Coronary artery (tissue), 2 donors: ENCODE results near the gene RGS4.

Experiments used
- DNase-seq: peaks from one replicate; pipeline ENCODE4 v3.0.0-alpha.2; 2017; ENCODE audit warnings: low spot score
- H3K27ac ChIP-seq, 2 donors: fragments of 200-600 bp; sonication (generic); one replicate each; pipeline ENCODE4 v1.5.1; 2016 to 2019
- H3K4me3 ChIP-seq: fragments of 200-600 bp; sonication (generic); 2 replicates; pipeline ENCODE4 v1.5.1; 2016; ENCODE audit warnings: mild to moderate bottlenecking, moderate library complexity
- TF ChIP-seq, protein P1 (sequence below): fragments of 200-600 bp; sonication (generic); IDR thresholded peaks from one replicate; pipeline ENCODE4 v1.5.1; 2019; ENCODE audit warnings: antibody characterized with exemption

Gene RGS4

DNA sequence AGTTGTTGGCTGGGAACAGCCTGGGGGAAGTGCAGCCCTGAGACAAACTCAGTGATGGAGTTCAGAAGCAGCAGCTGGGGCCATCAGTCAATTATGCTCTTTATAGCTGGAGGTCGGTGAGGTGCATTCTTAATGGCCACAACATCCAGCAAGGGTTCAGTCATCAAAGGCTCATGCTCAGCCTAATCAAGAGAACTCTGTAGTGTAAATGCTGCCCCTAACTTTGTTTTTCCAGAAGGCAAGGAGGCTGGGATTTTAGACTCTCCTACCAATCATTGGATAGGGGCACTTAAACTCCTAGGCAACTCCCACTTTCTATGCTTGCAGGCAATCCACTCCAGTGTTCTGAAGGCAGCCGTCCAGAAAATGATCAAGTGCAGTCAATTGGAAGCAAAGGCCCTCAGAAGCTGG is 15.0 kb upstream of the RGS4 start:
- Histone ChIP-seq H3K27ac (no peak overlapping the region), H3K4me3 (no peak overlapping the region)
- TF ChIP-seq, protein P1, sequence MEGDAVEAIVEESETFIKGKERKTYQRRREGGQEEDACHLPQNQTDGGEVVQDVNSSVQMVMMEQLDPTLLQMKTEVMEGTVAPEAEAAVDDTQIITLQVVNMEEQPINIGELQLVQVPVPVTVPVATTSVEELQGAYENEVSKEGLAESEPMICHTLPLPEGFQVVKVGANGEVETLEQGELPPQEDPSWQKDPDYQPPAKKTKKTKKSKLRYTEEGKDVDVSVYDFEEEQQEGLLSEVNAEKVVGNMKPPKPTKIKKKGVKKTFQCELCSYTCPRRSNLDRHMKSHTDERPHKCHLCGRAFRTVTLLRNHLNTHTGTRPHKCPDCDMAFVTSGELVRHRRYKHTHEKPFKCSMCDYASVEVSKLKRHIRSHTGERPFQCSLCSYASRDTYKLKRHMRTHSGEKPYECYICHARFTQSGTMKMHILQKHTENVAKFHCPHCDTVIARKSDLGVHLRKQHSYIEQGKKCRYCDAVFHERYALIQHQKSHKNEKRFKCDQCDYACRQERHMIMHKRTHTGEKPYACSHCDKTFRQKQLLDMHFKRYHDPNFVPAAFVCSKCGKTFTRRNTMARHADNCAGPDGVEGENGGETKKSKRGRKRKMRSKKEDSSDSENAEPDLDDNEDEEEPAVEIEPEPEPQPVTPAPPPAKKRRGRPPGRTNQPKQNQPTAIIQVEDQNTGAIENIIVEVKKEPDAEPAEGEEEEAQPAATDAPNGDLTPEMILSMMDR: no peak
- no peak for DNase-seq

DNA sequence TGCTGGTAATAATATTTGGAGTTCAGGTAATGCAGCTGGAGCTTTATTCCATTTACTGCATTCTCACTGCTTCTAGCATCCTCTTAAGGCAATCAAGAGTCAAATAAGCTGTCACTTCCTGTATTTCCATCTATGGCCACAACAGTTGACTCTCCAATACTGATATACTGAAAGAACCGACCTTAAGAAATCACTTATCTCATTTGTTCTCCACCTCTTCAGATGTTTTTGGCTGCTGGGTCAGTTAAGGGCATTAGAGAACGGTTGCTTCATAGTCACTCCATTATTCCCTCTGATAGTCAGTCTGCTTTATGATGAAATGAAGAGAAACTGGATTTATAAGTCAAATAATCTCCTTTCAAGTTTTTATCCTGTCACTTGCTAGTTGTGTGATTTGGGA is 14.2 kb upstream of the RGS4 start:
- DNase-seq: no peak
- H3K4me3 ChIP-seq: no peak overlapping the region
- H3K27ac ChIP-seq: no peak overlapping the region
- TF ChIP-seq, protein P1: no peak

DNA sequence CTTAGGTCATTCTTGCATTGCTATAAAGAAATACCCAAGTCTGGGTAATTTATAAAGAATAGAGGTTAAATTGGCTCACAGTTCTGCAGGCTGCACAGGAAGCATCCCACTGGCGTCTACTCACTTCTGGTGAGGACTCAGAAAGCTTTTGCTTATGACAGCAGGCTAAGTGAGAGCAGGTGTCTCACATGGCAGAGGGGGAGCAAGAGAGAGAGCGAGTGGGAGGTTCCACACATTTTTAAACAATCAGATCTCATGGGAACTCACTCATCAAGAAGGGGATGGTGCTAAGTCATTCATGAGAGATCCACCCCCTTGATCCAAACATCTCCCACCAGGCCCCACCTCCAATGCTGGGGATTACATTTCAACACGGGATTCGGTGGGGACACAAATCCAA is 13.6 kb upstream of the RGS4 start:
- DNase-seq: no peak
- TF ChIP-seq, protein P1: no peak
- no peak overlapping the region for H3K4me3 ChIP-seq
- H3K27ac ChIP-seq: no peak overlapping the region

DNA sequence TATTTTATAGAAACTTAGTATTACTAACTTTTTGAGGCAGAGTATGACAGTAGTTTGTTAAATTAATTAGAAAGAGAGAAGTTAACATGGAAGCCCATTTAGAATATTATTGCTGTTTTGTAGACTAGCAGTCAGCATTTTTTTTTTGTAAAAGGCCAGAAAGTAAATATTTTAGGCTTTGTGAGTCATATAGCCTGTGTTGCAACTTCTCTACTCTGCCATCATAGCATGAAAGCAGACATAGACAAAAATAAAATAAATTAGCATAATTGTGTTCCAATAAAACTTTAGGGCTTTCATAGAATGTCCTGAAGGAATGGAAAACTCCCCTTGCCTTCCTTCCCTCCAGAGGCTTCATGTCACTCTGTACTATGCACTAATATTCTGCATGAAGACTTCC is 12.3 kb upstream of the RGS4 start:
- TF ChIP-seq, protein P1: no peak
- H3K27ac ChIP-seq: no peak overlapping the region

DNA sequence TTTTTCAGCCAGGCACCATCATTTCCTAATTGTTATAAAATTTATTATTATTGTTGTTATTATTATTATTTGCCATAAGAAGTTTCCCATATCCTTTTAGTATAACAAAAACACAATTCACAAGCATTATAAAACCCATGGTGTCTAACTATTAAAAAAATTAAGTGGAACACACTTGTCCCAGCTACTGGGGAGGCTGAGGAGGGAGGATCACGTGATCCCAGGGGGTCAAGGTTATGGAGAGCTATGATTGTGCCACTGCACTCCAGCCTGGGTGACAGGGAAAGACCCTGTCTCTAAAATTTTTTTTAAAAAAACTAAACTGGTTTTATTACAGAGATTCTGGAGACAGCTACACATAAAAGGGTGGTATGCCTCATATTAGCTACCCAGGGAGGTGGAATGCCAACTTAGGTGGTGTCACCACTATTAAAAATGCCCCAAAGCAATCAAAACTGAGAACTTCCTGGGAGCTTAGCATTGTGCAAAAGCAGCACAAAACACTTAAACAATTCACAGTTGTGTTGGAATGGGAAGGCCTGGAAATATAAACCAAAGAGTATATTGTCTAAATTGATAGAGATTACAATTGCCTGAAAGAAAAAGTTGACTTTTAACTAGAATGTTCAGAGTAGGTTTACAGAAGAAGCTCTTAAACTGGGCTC is 8.7 kb upstream of the RGS4 start:
- Histone ChIP-seq H3K4me3 (no peak overlapping the region), H3K27ac (no peak overlapping the region)
- no peak for DNase-seq
- TF ChIP-seq, protein P1: no peak

More for the DNA sequence above, 12.3 kb upstream of the RGS4 start:
- DNase-seq: no peak
- no peak overlapping the region for H3K4me3 ChIP-seq

DNA sequence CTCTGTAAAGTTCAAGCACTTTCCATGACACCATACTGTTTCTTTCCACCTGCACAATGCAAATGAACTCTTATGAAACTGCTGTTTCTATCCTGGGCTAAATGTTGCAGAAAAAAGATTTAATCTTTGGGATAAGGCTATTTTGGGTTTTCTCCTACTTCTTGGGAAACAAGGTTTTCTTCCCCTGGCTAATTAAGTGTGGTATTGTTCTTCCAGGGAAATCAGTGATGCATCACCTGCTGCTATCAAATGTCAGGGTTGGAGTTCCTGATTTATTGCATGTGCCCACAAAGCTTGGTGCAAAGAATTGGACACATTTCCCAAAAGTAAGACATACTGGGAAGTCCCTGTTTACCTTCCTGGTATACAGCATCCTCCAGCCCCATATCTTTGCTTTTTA is 6.0 kb upstream of the RGS4 start:
- no peak overlapping the region for H3K27ac ChIP-seq
- H3K4me3 ChIP-seq: no peak overlapping the region
- TF ChIP-seq, protein P1: no peak
- DNase-seq: no peak

DNA sequence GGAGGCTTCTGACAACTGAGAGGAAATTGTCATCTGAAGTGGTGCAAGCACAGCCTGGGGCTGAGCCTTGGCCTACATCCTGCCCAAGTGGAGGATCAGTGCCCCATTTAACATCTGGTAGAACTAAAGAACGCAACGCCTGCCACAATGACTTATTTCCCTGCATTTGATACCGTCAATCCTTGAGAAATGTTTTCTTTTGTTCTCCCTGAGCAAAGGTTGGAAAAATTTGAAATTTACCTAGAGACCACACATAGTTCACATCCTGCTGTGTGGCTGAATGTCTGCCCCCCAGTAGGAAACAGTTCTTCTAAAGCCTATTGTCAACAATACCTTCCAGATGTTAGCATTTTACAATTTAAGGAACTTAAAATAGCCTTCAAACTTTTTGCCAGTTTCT is 5.6 kb upstream of the RGS4 start:
- DNase-seq: no peak
- Histone ChIP-seq H3K4me3 (no peak overlapping the region), H3K27ac (no peak overlapping the region)
- TF ChIP-seq, protein P1: no peak
